Muscle layer of colon (tissue), 2 donors: ENCODE measurements around the gene CTNNA2.

Experiments used
- H3K27ac ChIP-seq: one replicate; pipeline ENCODE4 v1.7.0; 2013; ENCODE audit warnings: low read depth, mild to moderate bottlenecking, low read length, moderate library complexity
- H3K27me3 ChIP-seq, 2 donors: one replicate each; pipeline ENCODE4 v1.7.0; 2013; ENCODE audit warnings: low read length in 2 of 2, mild to moderate bottlenecking in 2 of 2; ENCODE audit not compliant: insufficient read depth in 2 of 2, control insufficient read depth in 1 of 2
- H3K36me3 ChIP-seq: one replicate; pipeline ENCODE4 v1.7.0; 2013; ENCODE audit warnings: mild to moderate bottlenecking, low read length; ENCODE audit not compliant: insufficient read depth
- H3K4me1 ChIP-seq: one replicate; pipeline ENCODE4 v1.7.0; 2013; ENCODE audit warnings: mild to moderate bottlenecking, low read length; ENCODE audit not compliant: insufficient read depth
- H3K4me3 ChIP-seq, 2 donors: one replicate each; pipeline ENCODE4 v1.7.0; 2013; ENCODE audit warnings: low read length in 2 of 2, low read depth in 1 of 2, mild to moderate bottlenecking in 1 of 2, moderate library complexity in 1 of 2
- H3K9ac ChIP-seq: one replicate; pipeline ENCODE4 v1.7.0; 2013; ENCODE audit warnings: low read length
- H3K9me3 ChIP-seq: one replicate; pipeline ENCODE4 v1.7.0; 2013; ENCODE audit warnings: mild to moderate bottlenecking, low read length
- donor health status: abdominal sarcoma.
- donor health status: Adenocarcinoma of cecum.

The CTNNA2 gene

DNA sequence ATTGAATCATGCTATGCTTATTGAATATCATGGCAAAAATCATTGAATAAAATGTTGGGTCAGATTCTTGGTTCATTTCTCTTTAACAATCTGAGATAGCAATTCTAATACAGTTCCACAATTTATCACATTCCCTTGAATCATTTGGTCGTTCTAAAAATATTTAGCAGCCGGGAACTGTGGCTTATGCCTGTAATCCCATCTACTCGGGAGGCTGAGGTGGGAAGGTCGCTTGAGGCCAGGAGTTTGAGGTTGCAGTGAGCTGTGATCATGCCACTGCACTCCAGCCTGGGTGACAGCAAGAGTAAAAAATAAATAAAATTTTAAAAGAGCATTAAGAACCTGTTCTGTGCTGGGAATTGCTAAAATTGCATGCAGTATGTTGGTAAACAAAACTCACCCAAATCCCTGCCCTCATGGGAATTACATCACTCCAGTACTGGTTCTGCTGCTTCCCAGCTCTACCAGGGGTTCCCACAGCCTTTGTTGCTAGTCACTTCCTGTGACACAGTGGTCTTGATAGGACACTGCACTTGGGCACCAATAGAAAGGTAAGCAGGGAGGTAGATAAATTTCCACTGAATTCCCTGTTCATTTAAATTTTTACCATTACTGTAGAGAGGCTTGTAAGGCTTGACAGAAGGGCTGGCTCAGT lies 200.4 kb downstream of the CTNNA2 start:
- H3K4me3 ChIP-seq: no peak overlapping the region
- H3K27me3 ChIP-seq: no peaks in the 10 kb centered on the region
- no peaks in the 10 kb centered on the region for H3K36me3 ChIP-seq
- H3K27ac ChIP-seq: no peak overlapping the region
- H3K4me1 ChIP-seq: no peaks in the 10 kb centered on the region
- H3K9ac ChIP-seq: no peak overlapping the region
- H3K9me3 ChIP-seq: no peaks in the 10 kb centered on the region

- H3K4me1 ChIP-seq: no peaks in the 10 kb centered on the region
- no peak overlapping the region for H3K27ac ChIP-seq
These were observed 201.4 kb downstream of the CTNNA2 start for GRCh38 chr2:79714283-79714682.

GRCh38 chr2:79715338-79715737 lies 202.5 kb downstream of the CTNNA2 start:
- H3K27me3 ChIP-seq: no peaks in the 10 kb centered on the region
- H3K4me3 ChIP-seq: no peak overlapping the region
- H3K36me3 ChIP-seq: no peaks in the 10 kb centered on the region
- H3K9ac ChIP-seq: no peak overlapping the region
- no peak overlapping the region for H3K27ac ChIP-seq
- H3K4me1 ChIP-seq: no peaks in the 10 kb centered on the region
- H3K9me3 ChIP-seq: no peaks in the 10 kb centered on the region

More at GRCh38 chr2:79714283-79714682, 201.4 kb downstream of the CTNNA2 start:
- H3K9ac ChIP-seq: no peak overlapping the region
- H3K4me3 ChIP-seq: no peak overlapping the region
- no peaks in the 10 kb centered on the region for H3K9me3 ChIP-seq
- H3K27me3 ChIP-seq: no peaks in the 10 kb centered on the region
- H3K36me3 ChIP-seq: no peaks in the 10 kb centered on the region

DNA sequence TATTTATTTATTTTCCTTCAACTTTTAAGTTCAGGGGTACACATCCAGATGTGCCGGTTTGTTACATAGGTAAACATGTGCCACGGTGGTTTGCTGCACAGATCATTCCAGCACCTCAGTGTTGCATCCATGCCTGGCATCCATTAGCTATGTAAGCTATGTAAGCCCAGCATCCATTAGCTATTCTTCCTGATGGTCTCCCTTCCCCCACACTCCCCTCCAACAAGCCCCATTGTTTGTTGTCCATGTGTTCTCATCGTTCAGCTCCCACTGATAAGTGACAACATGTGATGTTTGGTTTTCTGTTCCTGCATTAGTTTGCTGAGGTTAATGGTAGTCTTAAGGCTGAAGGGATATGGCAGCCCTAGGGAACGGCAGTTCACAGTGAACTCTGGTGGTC lies 203.4 kb downstream of the CTNNA2 start:
- Histone ChIP-seq H3K9me3 (no peaks in the 10 kb centered on the region), H3K36me3 (no peaks in the 10 kb centered on the region), H3K4me3 (no peak overlapping the region), H3K27ac (no peak overlapping the region), H3K27me3 (no peaks in the 10 kb centered on the region), H3K9ac (no peak overlapping the region), H3K4me1 (no peaks in the 10 kb centered on the region)

GRCh38 chr2:79717364-79718007 lies 204.6 kb downstream of the CTNNA2 start:
- H3K9ac ChIP-seq: no peak overlapping the region
- H3K36me3 ChIP-seq: no peaks in the 10 kb centered on the region
- H3K4me1 ChIP-seq: no peaks in the 10 kb centered on the region
- H3K4me3 ChIP-seq: no peak overlapping the region
- H3K9me3 ChIP-seq: no peaks in the 10 kb centered on the region
- no peaks in the 10 kb centered on the region for H3K27me3 ChIP-seq
- H3K27ac ChIP-seq: no peak overlapping the region

DNA sequence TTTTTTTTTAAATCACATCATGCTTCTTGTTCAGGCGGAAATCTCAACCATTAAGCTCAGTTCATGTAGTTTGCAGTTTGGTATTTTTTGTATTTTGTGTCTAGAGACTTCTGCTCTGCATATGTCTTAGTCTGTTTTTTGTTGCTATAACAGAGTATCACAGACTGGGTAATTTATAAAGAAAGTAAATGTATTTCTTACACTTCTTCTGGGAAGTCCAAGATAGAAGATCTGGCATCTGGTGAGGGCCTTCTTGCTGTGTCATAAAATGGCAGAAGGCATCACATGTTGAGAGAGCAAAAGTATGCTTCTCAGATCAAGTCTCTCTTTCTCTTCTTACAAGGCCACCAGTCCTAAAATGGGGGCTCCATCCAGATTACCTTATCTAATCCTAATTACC lies 208.2 kb downstream of the CTNNA2 start:
- H3K4me3 ChIP-seq: no peak overlapping the region
- no peaks in the 10 kb centered on the region for H3K27me3 ChIP-seq
- no peaks in the 10 kb centered on the region for H3K36me3 ChIP-seq
- no peaks in the 10 kb centered on the region for H3K4me1 ChIP-seq
- no peaks in the 10 kb centered on the region for H3K9me3 ChIP-seq
- no peak overlapping the region for H3K27ac ChIP-seq
- no peak overlapping the region for H3K9ac ChIP-seq

GRCh38 chr2:79721966-79722365 lies 209.1 kb downstream of the CTNNA2 start:
- Histone ChIP-seq H3K4me1 (no peaks in the 10 kb centered on the region), H3K4me3 (no peak overlapping the region), H3K36me3 (no peaks in the 10 kb centered on the region), H3K9me3 (no peaks in the 10 kb centered on the region), H3K27me3 (no peaks in the 10 kb centered on the region), H3K9ac (no peak overlapping the region), H3K27ac (no peak overlapping the region)

GRCh38 chr2:79723830-79724229 lies 211.0 kb downstream of the CTNNA2 start:
- H3K27me3 ChIP-seq: no peaks in the 10 kb centered on the region
- no peak overlapping the region for H3K9ac ChIP-seq
- H3K4me1 ChIP-seq: no peaks in the 10 kb centered on the region
- no peak overlapping the region for H3K27ac ChIP-seq
- no peaks in the 10 kb centered on the region for H3K9me3 ChIP-seq
- H3K36me3 ChIP-seq: no peaks in the 10 kb centered on the region
- H3K4me3 ChIP-seq: no peak overlapping the region

- H3K9ac ChIP-seq: no peak overlapping the region
These were observed 216.7 kb downstream of the CTNNA2 start for GRCh38 chr2:79729532-79729931.

DNA sequence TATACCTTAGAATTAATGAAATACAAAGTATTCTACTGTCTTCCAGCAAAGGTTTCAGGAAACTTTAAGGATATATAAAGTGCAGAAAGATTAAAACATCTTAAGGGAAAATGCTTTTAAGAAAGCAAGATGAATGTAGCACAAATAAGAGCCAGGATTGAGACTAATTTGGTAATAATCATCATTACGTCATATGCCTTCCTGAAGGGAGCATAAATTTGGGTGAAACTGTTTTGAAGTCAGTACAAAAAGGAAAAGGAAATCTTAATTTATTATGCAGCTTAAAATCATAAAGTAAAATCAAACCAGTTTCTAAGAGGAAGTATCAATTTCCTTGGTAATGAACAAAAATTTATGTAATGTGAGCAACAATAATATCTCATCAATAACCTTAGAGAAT lies 221.7 kb downstream of the CTNNA2 start:
- Histone ChIP-seq H3K36me3 (no peaks in the 10 kb centered on the region), H3K27me3 (no peaks in the 10 kb centered on the region)

More at GRCh38 chr2:79729532-79729931, 216.7 kb downstream of the CTNNA2 start:
- Histone ChIP-seq H3K27ac (no peak overlapping the region), H3K36me3 (no peaks in the 10 kb centered on the region), H3K4me1 (no peaks in the 10 kb centered on the region), H3K27me3 (no peaks in the 10 kb centered on the region), H3K4me3 (no peak overlapping the region), H3K9me3 (no peaks in the 10 kb centered on the region)

GRCh38 chr2:79740879-79741443 lies 228.1 kb downstream of the CTNNA2 start:
- no peak overlapping the region for H3K9ac ChIP-seq
- no peaks in the 10 kb centered on the region for H3K36me3 ChIP-seq
- H3K27me3 ChIP-seq: no peaks in the 10 kb centered on the region
- no peaks in the 10 kb centered on the region for H3K4me1 ChIP-seq
- H3K27ac ChIP-seq: no peak overlapping the region
- no peaks in the 10 kb centered on the region for H3K9me3 ChIP-seq
- H3K4me3 ChIP-seq: no peak overlapping the region

More for the DNA sequence above, 221.7 kb downstream of the CTNNA2 start:
- Histone ChIP-seq H3K9ac (no peak overlapping the region), H3K9me3 (no peaks in the 10 kb centered on the region), H3K4me3 (no peak overlapping the region), H3K4me1 (no peaks in the 10 kb centered on the region), H3K27ac (no peak overlapping the region)

- Histone ChIP-seq H3K4me3 (no peak overlapping the region), H3K9ac (no peak overlapping the region), H3K27me3 (no peaks in the 10 kb centered on the region)
These were observed 237.5 kb downstream of the CTNNA2 start for GRCh38 chr2:79750321-79750720.

More at GRCh38 chr2:79750321-79750720, 237.5 kb downstream of the CTNNA2 start:
- H3K9me3 ChIP-seq: no peaks in the 10 kb centered on the region
- no peaks in the 10 kb centered on the region for H3K36me3 ChIP-seq
- H3K27ac ChIP-seq: no peak overlapping the region
- no peaks in the 10 kb centered on the region for H3K4me1 ChIP-seq
